GM19467 (cell line): ENCODE results near the gene GATD1.
"Not testable (repeated sequence)": the region's sequence is repeated elsewhere in the genome, so short reads cannot be mapped to it uniquely, and the experiment has no call there.

Experiments used
- ATAC-seq: cut with Tn5 transposase; IDR thresholded peaks from one replicate; pipeline ENCODE4 v1.9.1; 2021; ENCODE audit warnings: mild to moderate bottlenecking, moderate library complexity; ENCODE audit not compliant: unreplicated experiment

GATD1 gene

GRCh38 chr11:765025-765801, 12.1 kb downstream of the GATD1 start:
- no peak for ATAC-seq

- no peak for ATAC-seq
Measured at GRCh38 chr11:764322-765024, 12.8 kb downstream of the GATD1 start.

- ATAC-seq = no peak
Measured at GRCh38 chr11:763549-764321, 13.6 kb downstream of the GATD1 start.

GRCh38 chr11:763073-763463, 14.2 kb downstream of the GATD1 start:
- no peak for ATAC-seq

GRCh38 chr11:762421-763072, 14.7 kb downstream of the GATD1 start:
- no peak for ATAC-seq

GRCh38 chr11:761526-762108, 15.7 kb downstream of the GATD1 start:
- no peak for ATAC-seq

GRCh38 chr11:760236-760635, 17.1 kb downstream of the GATD1 start:
- ATAC-seq = no peak

GRCh38 chr11:749731-750130, 27.6 kb downstream of the GATD1 start:
- no peak for ATAC-seq

- no peak for ATAC-seq
Measured at GRCh38 chr11:748007-748359, 29.3 kb downstream of the GATD1 start.

- ATAC-seq = peak; percentile 80
Measured at GRCh38 chr11:747158-748006, 29.9 kb downstream of the GATD1 start, which contains the start of gene TALDO1. Gene TALDO1, plus strand, starts transcription at chr11:747464. Its CDS starts 18 bp downstream, at chr11:747482.

GRCh38 chr11:746289-747157, 30.8 kb downstream of the GATD1 start:
- ATAC-seq = peak; percentile 25

GRCh38 chr11:745428-745827, 31.9 kb downstream of the GATD1 start:
- ATAC-seq = no peak

GRCh38 chr11:742571-743201, 34.6 kb downstream of the GATD1 start:
- ATAC-seq = no peak

GRCh38 chr11:742156-742546, 35.1 kb downstream of the GATD1 start:
- ATAC-seq = no peak

GRCh38 chr11:737899-738298, 39.4 kb downstream of the GATD1 start:
- not testable (repeated sequence) for ATAC-seq

GRCh38 chr11:737366-737765, 39.9 kb downstream of the GATD1 start:
- ATAC-seq = no peak

- ATAC-seq = not testable (repeated sequence)
Measured at GRCh38 chr11:734541-734940, 42.7 kb downstream of the GATD1 start.

GRCh38 chr11:733072-733471, 44.2 kb downstream of the GATD1 start:
- ATAC-seq = no peak
